ENCODE results near the gene SMYD3. TPM values are rescaled to one million over a fixed set of nuclear protein-coding genes. Genes with fewer than 3 reads are reported as not detected.

The SMYD3 gene
- total and polyA plus RNA-seq, 9 of the 15 experiments (the other 6 are each of a cell fraction or from before 2014, with no cell fraction given) = 128 to 440 (median 197) TPM

DNA sequence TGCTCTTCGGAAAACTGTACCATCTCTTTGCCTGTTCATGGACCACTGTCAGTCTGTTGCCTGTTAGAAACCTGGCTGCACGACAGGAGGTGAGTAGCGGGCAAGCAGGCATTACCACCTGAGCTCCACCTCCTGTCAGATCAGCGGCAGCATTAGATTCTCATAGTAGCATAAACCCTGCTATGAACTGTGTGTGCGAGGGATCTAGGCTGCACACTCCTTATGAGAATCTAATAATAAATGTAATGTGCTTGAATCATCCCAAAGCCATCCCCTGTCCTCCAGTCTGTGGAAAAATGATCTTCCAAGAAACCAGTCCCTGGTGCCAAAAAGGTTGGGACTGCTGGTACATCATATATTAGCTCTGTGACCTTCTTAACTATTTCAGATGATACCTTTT is 110.0 kb downstream of the SMYD3 start:
- POLR2A ChIA-PET = no interaction called here
- H3K4me3 ChIP-seq = no peak overlapping the region
- in situ Hi-C loops (cut with MboI) = no loop called here
- H3K36me3 ChIP-seq (ENCODE audit: control insufficient read depth, insufficient read depth, low read length) = no peaks in the 10 kb centered on the region
- no peak for DNase-seq (ENCODE audit: extremely low read depth in 1 of 4, low spot score in 3 of 4)
- no peaks in the 10 kb centered on the region for H4K20me1 ChIP-seq (replicated peaks; ENCODE audit: control insufficient read depth, insufficient read depth, low read length)
- WGBS (ENCODE audit: insufficient coverage, low coverage, missing lambda C conversion rate) = 73% methylated on average over 5 of the region's 5 CpGs
- CTCF ChIA-PET (ENCODE audit: low intra/inter-chr PET ratio) = no interaction called here
- H3K4me2 ChIP-seq (ENCODE audit: insufficient read depth, low read length) = no peak overlapping the region
- H2AFZ ChIP-seq (ENCODE audit: low read depth, low read length) = no peak overlapping the region
- H3K27ac ChIP-seq (ENCODE audit: extremely low read depth, low read depth, low read length) = no peak overlapping the region
- H3K27me3 ChIP-seq (ENCODE audit: control insufficient read depth in 2 of 2, insufficient read depth in 2 of 2, low read length in 2 of 2) = no peaks in the 10 kb centered on the region
- H3K9me3 ChIP-seq (replicated peaks; ENCODE audit: control insufficient read depth, insufficient read depth, low read depth, low read length) = no peaks in the 10 kb centered on the region
- intact Hi-C loops (cut with micrococcal nuclease) = no loop called here
- no peak overlapping the region for H3K9ac ChIP-seq (ENCODE audit: insufficient read depth in 1 of 2, low read depth in 2 of 2, low read length in 2 of 2)
- no peak for TF ChIP-seq CBX5 (IDR thresholded peaks at IDR 0.05; ENCODE audit: borderline replicate concordance, low read depth)
- no peak for TF ChIP-seq TAF7 (tag; IDR thresholded peaks at IDR 0.05)
- no peak for TF ChIP-seq JUN (IDR thresholded peaks at IDR 0.05; ENCODE audit: borderline replicate concordance, low read depth, low read length)
- no peak for TF ChIP-seq JUN (CRISPR knock-in tag; IDR thresholded peaks at IDR 0.05; ENCODE audit: borderline replicate concordance)
- no peak for TF ChIP-seq TAF9B (IDR thresholded peaks at IDR 0.05; ENCODE audit: partially characterized antibody)
- TF ChIP-seq FIP1L1 (IDR thresholded peaks at IDR 0.05; ENCODE audit: low read depth, low read length, poor library complexity, severe bottlenecking) = no peak
- TF ChIP-seq NFIX (CRISPR knock-in tag; IDR thresholded peaks at IDR 0.05; ENCODE audit: low read depth) = no peak
- no peak for ATAC-seq
- BruUV-seq (replicated peaks) = no TSS peak
- no peaks in the 10 kb centered on the region for H3K79me2 ChIP-seq (ENCODE audit: control insufficient read depth, insufficient read depth, low read length)
- H3K9me1 ChIP-seq (ENCODE audit: control insufficient read depth, insufficient read depth, low read length) = no peaks in the 10 kb centered on the region
- FAIRE-seq = no peak
- H3K4me1 ChIP-seq (replicated peaks in 1 of 2; ENCODE audit: control insufficient read depth in 2 of 2, insufficient read depth in 2 of 2, low read length in 2 of 2) = peaks cover 0 to 8% of the 10 kb centered on the region in 2 experiments; a peak in 2 of 5 replicates

GRCh38 chr1:246396322-246396721 is 110.8 kb downstream of the SMYD3 start:
- Histone ChIP-seq H3K79me2 (ENCODE audit: control insufficient read depth, insufficient read depth, low read length) (no peaks in the 10 kb centered on the region), H3K4me1 (replicated peaks in 1 of 2; ENCODE audit: control insufficient read depth in 2 of 2, insufficient read depth in 2 of 2, low read length in 2 of 2) (peaks cover 0 to 8% of the 10 kb centered on the region in 2 experiments; a peak in 2 of 5 replicates), H3K27ac (ENCODE audit: extremely low read depth, low read depth, low read length) (no peak overlapping the region), H3K4me3 (no peak overlapping the region), H3K9ac (ENCODE audit: insufficient read depth in 1 of 2, low read depth in 2 of 2, low read length in 2 of 2) (no peak overlapping the region), H3K36me3 (ENCODE audit: control insufficient read depth, insufficient read depth, low read length) (no peaks in the 10 kb centered on the region), H4K20me1 (replicated peaks; ENCODE audit: control insufficient read depth, insufficient read depth, low read length) (no peaks in the 10 kb centered on the region), H3K9me3 (replicated peaks; ENCODE audit: control insufficient read depth, insufficient read depth, low read depth, low read length) (no peaks in the 10 kb centered on the region), H3K4me2 (ENCODE audit: insufficient read depth, low read length) (no peak overlapping the region), H3K9me1 (ENCODE audit: control insufficient read depth, insufficient read depth, low read length) (no peaks in the 10 kb centered on the region), H3K27me3 (ENCODE audit: control insufficient read depth in 2 of 2, insufficient read depth in 2 of 2, low read length in 2 of 2) (no peaks in the 10 kb centered on the region), H2AFZ (ENCODE audit: low read depth, low read length) (no peak overlapping the region)
- BruUV-seq (replicated peaks) = no TSS peak
- no peak for ATAC-seq
- TF ChIP-seq FOXK2 (conservative IDR thresholded peaks at IDR 0.05 in 1 of 2, IDR thresholded peaks at IDR 0.05 in 1 of 2; ENCODE audit: low read depth in 2 of 2) (no peak), ZNF75A (CRISPR knock-in tag; IDR thresholded peaks at IDR 0.05) (no peak), CEBPG (CRISPR knock-in tag; IDR thresholded peaks at IDR 0.05) (no peak), CEBPG (tag; conservative IDR thresholded peaks at IDR 0.05 in 1 of 2, IDR thresholded peaks at IDR 0.05 in 1 of 2) (peak in 1 of 2 experiments; percentile 66; a peak in 3 of 4 replicates), CEBPB (tag; IDR thresholded peaks at IDR 0.05) (peak; percentile 22; the same call in 1 of the 2 replicates), FOXP1 (CRISPR knock-in tag; IDR thresholded peaks at IDR 0.05) (no peak), TFE3 (CRISPR knock-in tag; IDR thresholded peaks at IDR 0.05) (no peak)
- POLR2A ChIA-PET = no interaction called here
- in situ Hi-C loops (cut with MboI) (no loop called here), intact Hi-C loops (cut with micrococcal nuclease) (no loop called here)
- DNase-seq (ENCODE audit: extremely low read depth in 1 of 4, low spot score in 3 of 4) = no peak
- WGBS (ENCODE audit: insufficient coverage, low coverage, missing lambda C conversion rate) = 52% methylated on average over 6 of the region's 6 CpGs
- CTCF ChIA-PET (ENCODE audit: low intra/inter-chr PET ratio) = no interaction called here
- FAIRE-seq = no peak

Data from K562 (cell line).